Left colon (tissue), 2 donors: ENCODE measurements around the gene SLC2A9. TPM values are rescaled to one million over a fixed set of nuclear protein-coding genes. Genes with fewer than 3 reads are reported as not detected.

ENCODE experiments used
- ATAC-seq: fragments of 200-7000 bp; cut with Tn5 transposase; one replicate; pipeline ENCODE4 v1.9.1; 2020; ENCODE audit warnings: mild to moderate bottlenecking, moderate library complexity
- DNase-seq, 2 donors: peaks; one replicate each; pipeline ENCODE4 v3.0.0-alpha.2; 2020
- intact Hi-C, 2 donors: fragments of 100-400 bp; cut with DNase I in 1 of 2; cut with micrococcal nuclease in 1 of 2; formaldehyde crosslinking; loops; one replicate each; pipeline versions ENCODE4 v1.11.2 to v1.14.0; 2022; cut with DNase I, micrococcal nuclease
- total RNA-seq, 2 donors: library from RNA; stranded (reverse); fragmentation: NEBNext Ultra II Directional; extraction: Animal tissue kit (Norgen Biotek cat#: 25700); gene quantifications; one replicate each; pipeline ENCODE4 v1.2.1, GENCODE V29; 2021
- donor health status: DM: no; HTN: no; CAD: no.
- donor health status: DM: yes; HTN: yes; CAD: no.

Gene SLC2A9
- total RNA-seq, 2 donors from 2014 or later = 5.1 to 5.2 TPM

DNA sequence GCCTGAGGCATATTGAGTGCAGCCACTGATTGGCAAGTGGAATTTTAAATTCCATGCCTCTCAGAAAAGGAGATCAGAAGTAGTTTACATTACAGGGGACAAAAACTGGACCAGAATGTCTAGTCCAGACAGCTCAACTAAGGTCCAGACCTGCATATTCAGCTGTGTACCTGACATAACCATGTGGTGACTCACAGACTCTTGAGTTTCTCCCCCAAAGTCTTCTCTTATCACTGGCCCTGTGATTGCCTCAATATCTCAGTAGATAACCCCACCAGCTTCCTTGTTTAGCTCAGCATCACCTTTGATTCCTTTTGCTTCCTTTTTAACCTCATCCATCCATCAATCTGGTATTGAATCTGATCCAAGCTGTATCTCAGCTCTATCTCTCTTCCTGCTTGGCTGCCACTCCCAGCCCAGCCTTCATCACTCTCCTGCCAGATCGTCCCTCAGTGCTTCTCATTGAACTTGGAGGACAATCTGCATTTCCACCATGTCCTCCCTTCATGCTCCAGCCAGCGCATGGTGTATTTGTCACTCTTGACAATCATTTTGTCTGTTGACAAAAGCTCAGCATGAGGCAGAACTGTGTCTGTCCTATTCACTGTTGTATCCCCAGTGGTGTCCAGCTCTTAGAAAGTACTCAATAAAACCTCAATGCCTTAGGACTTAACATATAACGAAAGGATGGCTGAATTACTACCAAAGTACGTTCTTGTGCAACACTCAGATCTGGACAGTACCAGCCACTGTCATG, 27.8 kb upstream of the SLC2A9 start:
- no peak for ATAC-seq
- intact Hi-C loops = no loop called here
- no peak for DNase-seq

- intact Hi-C loops = no loop called here
- ATAC-seq = no peak
- no peak for DNase-seq
Measured at GRCh38 chr4:10047967-10048366, 26.7 kb upstream of the SLC2A9 start.

DNA sequence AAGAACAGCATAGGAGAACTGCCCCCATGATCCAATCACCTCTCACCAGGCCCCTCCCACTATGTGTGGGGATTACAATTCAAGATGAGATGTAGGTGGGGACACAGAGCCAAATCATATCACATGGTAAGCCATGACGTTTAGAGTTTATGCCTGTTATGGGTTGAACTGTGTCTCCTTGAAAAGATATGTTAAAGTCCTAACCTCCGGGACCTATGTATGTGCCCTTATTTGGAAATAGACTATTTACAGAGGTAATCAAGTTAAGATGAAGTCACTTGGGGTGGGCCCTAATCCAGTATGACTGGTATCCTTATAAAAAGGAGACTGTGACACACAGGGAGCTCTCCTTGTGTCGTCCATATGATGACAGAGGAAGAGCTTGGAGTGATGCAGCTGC, 25.2 kb upstream of the SLC2A9 start:
- DNase-seq = no peak
- intact Hi-C loops = no loop called here
- no peak for ATAC-seq

DNA sequence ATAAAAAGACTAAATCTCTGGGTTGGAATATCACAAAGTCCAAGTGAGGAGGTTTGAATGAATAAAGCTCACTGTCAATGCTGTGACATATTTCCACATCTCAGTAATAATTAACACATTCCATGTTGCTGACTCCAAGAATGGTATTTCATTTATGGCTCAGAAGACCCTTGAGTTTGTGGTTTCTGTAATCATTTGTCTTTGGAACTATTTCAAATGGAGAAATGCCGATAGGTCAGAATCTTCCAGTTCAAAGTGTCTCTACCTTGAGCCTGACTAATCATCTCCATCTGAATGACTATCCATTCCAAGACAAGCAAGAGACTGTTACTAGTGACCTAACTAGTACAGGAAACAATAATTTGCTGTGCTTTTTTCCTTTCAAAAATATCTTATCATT, 24.2 kb upstream of the SLC2A9 start:
- DNase-seq = no peak
- intact Hi-C loops = no loop called here
- ATAC-seq = no peak

DNA sequence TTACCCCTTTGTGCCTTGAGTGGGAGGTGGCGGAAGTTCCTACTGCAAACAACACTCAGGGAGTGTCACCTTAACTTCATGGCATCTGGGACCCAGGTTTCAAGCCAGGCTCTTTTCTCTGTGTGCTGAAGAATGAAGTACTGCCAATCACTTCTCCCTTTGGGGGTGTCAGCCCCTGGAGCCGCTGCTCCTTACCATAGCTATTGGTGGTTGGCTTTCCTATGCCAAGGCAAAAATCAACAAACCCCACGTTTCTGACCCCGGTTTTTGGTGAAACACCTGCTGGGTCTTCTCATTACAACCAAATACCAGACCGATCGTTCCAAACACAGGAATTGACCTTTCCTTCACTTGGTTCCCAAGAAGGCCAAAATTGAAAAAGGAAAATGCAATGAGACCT, 19.7 kb upstream of the SLC2A9 start:
- ATAC-seq (no peak), DNase-seq (no peak)
- intact Hi-C loops = no loop called here

DNA sequence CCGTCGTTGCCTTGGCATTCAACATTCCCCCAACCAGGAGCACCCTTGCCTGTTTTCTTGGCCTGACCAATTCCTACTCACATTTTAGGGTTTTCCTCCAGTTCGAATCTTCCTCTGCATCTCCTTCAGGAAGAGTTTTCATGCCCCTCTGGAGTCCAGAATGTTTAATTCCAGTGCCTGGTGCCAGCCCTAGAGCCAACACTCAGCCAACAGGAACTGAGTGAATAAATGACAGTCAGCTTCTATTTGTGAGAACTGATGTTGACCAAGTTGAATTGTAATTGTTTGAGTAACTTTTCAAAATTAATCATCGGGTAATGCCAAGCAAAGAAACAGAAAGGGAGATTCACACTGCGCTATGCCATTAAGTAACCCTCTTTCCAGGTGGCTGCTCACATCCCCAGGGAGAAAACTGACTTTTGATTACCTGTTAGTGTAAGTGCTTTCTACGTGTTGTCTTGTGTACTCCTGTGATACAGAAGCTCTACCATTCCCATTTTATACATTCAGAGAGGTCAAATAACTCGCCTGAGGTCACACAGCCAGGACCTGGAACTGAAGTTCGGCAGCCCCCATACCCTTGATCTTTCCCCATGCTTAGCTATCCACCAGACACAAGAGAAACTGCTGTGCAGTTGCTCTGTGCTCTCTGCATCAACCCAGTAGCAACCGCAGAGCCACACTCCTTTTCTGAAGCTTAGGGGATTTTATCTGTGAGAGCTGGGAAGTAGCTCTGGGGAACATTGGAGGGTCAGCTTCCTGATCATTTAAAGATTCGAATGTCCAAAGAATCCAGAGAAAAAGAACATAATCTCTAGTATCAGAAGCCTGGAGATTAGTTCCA, 19.0 kb upstream of the SLC2A9 start:
- intact Hi-C loops = no loop called here
- no peak for DNase-seq
- no peak for ATAC-seq

- DNase-seq = no peak
- intact Hi-C loops = no loop called here
- no peak for ATAC-seq
Measured at GRCh38 chr4:10036807-10037342, 15.6 kb upstream of the SLC2A9 start.

DNA sequence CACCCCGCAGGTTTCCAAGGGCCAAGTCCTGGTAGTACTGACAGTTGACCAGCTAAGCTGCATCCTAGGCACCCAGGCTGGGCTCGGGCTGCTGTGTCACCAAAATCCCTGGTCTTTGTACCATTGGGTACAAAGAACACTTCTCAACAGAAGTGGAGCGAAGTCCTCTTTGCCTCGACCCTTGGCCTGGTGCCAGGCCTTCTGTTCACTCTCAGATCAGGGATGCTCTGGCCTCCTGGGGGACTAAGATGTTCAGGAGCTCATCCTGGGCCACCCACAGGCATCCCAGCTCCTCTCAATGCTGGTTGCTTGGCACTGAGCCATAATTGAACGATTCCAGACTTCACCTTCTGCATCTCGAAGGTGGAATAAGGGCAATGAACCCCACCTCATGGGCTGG, 13.8 kb upstream of the SLC2A9 start:
- intact Hi-C loops = no loop called here
- ATAC-seq = no peak
- no peak for DNase-seq

DNA sequence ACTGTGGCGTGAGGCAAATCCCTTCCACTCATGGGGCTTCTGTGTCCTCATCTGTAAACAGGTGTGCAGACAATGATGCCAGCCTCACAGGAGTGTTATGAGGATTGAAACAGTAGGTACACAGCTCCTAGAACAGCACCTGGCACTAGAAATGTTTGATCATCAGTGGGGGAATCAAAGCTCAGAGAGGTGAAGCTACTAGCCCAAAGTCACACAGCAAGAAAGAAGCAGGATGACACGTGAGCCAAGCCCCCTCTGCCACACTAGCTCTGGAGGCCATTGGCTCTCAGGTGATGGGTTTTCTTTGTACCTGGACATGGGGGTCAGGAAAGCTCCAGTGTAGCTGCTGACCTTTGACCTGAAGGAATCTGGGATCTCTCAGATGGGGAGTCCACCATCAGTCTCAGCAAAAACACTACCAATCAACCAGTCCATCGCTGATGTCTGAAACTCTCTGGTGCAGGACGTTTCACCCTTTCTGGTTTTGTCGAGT, 13.4 kb upstream of the SLC2A9 start:
- ATAC-seq = no peak

GRCh38 chr4:10034136-10034535, 12.8 kb upstream of the SLC2A9 start:
- intact Hi-C loops = no loop called here

More for the DNA sequence above, 13.4 kb upstream of the SLC2A9 start:
- no peak for DNase-seq
- intact Hi-C loops = no loop called here

GRCh38 chr4:10033191-10033881, 12.0 kb upstream of the SLC2A9 start:
- DNase-seq (peak in 1 of 2 donors; percentile 40), ATAC-seq (no peak)
- intact Hi-C loops = no loop called here

More at GRCh38 chr4:10034136-10034535, 12.8 kb upstream of the SLC2A9 start:
- ATAC-seq (no peak), DNase-seq (no peak)

DNA sequence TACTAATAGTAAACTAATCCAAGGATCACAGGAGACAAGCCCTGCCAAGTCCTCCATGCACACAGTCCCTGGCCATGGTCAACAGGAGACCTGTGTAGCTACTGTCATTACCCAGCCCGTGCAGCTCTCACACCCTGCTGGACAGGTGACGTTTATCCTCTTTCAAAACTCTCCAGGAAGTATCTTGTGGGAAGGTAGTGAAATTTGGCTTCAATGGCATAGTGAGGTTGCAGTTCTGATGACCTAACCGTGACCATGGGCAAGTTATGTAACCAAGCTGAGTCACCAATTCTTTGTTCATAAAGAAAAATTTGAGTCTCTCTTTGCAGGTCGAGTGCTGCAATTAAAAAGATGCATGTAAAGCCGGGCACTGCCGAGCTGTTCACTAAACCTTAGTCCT, 11.3 kb upstream of the SLC2A9 start:
- DNase-seq = no peak
- intact Hi-C loops = no loop called here
- ATAC-seq = peak; percentile 37

- DNase-seq (no peak), ATAC-seq (no peak)
- intact Hi-C loops = no loop called here
Measured at GRCh38 chr4:10031668-10032590, 10.6 kb upstream of the SLC2A9 start.

DNA sequence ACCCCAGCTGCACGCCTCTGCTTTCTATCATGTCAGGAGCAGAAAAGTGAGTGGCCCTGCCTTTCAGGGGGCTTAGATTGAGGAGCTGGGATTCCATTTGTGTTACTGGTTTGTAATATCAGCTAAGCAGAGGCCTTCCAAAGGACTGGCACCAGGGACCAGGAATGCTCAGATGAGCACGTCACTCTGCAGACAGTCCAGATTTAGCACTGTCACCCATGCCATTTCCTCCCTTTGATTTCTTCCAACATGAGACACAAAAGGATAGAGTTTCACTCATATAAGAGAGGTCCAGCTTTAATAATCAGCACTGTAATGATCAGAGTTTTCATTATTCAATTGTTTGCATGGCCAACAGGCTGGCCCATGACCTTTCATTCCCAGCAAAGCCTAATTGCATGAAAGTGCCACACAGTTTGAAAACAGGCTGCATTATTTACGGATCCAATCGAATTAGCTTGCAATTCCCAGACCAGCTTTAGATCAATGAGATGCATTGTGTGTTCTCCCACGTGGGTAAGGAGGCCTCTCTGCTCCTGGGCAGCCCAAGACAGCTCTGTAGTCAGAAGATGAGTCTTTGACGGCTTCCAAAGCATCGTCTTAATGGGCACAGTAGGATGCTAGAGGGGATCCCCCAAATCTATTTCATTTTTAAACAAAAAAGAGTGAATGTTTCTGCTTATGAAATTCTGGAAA, 9.8 kb upstream of the SLC2A9 start:
- intact Hi-C loops = no loop called here
- ATAC-seq (no peak), DNase-seq (no peak)

GRCh38 chr4:10029403-10029802, 8.1 kb upstream of the SLC2A9 start:
- DNase-seq = no peak
- intact Hi-C loops = no loop called here

DNA sequence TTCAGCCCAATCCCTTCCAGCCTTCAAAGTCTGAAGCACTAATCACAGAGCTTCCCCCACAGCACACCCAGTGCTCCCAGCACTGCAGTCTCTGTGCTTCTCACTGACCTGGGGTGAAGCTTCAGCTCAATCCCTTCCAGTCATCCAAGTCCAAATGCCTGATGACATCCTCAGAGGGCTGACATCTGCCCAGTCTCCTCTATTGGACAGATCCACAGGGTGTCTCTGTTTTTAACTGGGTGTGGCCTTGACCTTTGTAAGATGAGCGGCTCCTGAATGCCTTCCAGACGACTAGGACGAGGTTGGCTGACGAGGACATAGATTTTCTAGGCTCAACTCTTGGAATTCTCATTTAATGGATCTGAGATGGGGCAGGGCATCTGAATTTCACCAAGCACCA, 7.6 kb upstream of the SLC2A9 start:
- DNase-seq (no peak), ATAC-seq (peak; percentile 51)
- intact Hi-C loops = no loop called here

More at GRCh38 chr4:10029403-10029802, 8.1 kb upstream of the SLC2A9 start:
- no peak for ATAC-seq

- no peak for ATAC-seq
- no peak for DNase-seq
- intact Hi-C loops = no loop called here
Measured at GRCh38 chr4:10026485-10026884, 5.2 kb upstream of the SLC2A9 start.
